DND-41 (cell line): Measurements from ENCODE around the gene MGME1.

ENCODE experiments used
- CTCF ChIP-seq: IDR thresholded peaks from 2 replicates; pipeline ENCODE4 v1.5.1; 2012; ENCODE audit warnings: borderline replicate concordance, low read length, moderate library complexity, mild to moderate bottlenecking; ENCODE audit not compliant: poor library complexity, severe bottlenecking; ENCODE audit errors: extremely low read depth
- EZH2 ChIP-seq: IDR thresholded peaks from 3 replicates; pipeline ENCODE4 v1.6.1; 2012; ENCODE audit warnings: borderline replicate concordance, low read depth, mild to moderate bottlenecking, moderate library complexity, low read length, inconsistent platforms; ENCODE audit not compliant: severe bottlenecking

- TF ChIP-seq CTCF (no peak), EZH2 (no peak)
Observed at GRCh38 chr20:17947474-17947815, 21.4 kb upstream of the MGME1 start.
